ENCODE measurements around the gene FBXW2.

DNA sequence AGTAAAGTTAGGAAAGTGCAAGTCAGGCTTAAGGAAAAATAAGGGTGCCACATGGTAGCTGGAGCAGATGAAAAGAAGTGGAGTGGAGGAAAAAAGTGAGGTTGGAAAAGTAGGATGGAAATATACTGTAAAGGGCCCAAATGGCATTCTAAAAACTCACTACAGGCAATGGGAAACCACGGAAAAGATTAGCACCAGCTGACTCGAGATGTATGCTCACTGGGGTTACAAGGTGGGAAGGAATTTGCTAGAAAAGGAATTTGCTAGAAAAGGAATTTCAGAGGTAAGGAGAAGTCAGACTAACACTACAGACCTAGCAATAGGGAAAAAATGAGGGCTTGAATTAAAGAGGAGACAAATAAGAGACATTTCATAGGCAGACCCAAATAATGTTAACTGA lies 45.9 kb upstream of the FBXW2 start:
- no peak for TF ChIP-seq POLR2A (IDR thresholded peaks at IDR 0.05)
- TF ChIP-seq, protein P1, sequence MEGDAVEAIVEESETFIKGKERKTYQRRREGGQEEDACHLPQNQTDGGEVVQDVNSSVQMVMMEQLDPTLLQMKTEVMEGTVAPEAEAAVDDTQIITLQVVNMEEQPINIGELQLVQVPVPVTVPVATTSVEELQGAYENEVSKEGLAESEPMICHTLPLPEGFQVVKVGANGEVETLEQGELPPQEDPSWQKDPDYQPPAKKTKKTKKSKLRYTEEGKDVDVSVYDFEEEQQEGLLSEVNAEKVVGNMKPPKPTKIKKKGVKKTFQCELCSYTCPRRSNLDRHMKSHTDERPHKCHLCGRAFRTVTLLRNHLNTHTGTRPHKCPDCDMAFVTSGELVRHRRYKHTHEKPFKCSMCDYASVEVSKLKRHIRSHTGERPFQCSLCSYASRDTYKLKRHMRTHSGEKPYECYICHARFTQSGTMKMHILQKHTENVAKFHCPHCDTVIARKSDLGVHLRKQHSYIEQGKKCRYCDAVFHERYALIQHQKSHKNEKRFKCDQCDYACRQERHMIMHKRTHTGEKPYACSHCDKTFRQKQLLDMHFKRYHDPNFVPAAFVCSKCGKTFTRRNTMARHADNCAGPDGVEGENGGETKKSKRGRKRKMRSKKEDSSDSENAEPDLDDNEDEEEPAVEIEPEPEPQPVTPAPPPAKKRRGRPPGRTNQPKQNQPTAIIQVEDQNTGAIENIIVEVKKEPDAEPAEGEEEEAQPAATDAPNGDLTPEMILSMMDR (IDR thresholded peaks at IDR 0.05), result no peak
- no peak for TF ChIP-seq POLR2AphosphoS5 (IDR thresholded peaks at IDR 0.05)
- no peak for TF ChIP-seq EP300 (IDR thresholded peaks at IDR 0.05)

Data from upper lobe of left lung (tissue), 4 donors.